HCT116 (cell line): ENCODE results near the gene CYP4A22.

Experiments used
- EZH2 ChIP-seq: fragments of 200-600 bp; sonication (generic); IDR thresholded peaks from 2 replicates; pipeline ENCODE4 v1.6.1; 2017; ENCODE audit warnings: antibody characterized with exemption, mixed run types
- POLR2A ChIP-seq: IDR thresholded peaks from 2 replicates; pipeline ENCODE4 v1.7.0; 2011; ENCODE audit warnings: borderline replicate concordance; ENCODE audit not compliant: insufficient read depth, insufficient read length; ENCODE audit errors: extremely low read depth
- RAD21 ChIP-seq: IDR thresholded peaks from 2 replicates; pipeline ENCODE4 v1.6.1; 2012; ENCODE audit warnings: low read depth, mild to moderate bottlenecking
- YY1 ChIP-seq: IDR thresholded peaks from 2 replicates; pipeline ENCODE4 v1.6.1; 2011; ENCODE audit warnings: low read length, low read depth, moderate library complexity, mild to moderate bottlenecking; ENCODE audit not compliant: insufficient replicate concordance; ENCODE audit errors: extremely low read depth
- TF ChIP-seq, protein P1 (sequence below), 3 experiments: fragments of 200-600 bp in 1 of 3; sonication (generic) in 1 of 3; IDR thresholded peaks in 2 of 3; conservative IDR thresholded peaks in 1 of 3; 2 replicates each; pipeline ENCODE4 v1.5.1; 2012 to 2017; ENCODE audit warnings: low read depth in 2 of 3, low read length in 2 of 3, antibody characterized with exemption in 1 of 3, borderline replicate concordance in 1 of 3, control low read depth in 1 of 3, mild to moderate bottlenecking in 1 of 3, mixed read lengths in 1 of 3, mixed run types in 1 of 3, moderate library complexity in 1 of 3; ENCODE audit not compliant: insufficient read depth in 1 of 3
- TF ChIP-seq, protein P2 (sequence below): IDR thresholded peaks from 2 replicates; pipeline ENCODE4 v1.6.1; 2012
- TF ChIP-seq, protein P3 (sequence below): IDR thresholded peaks from 2 replicates; pipeline ENCODE4 v1.6.1; 2011; ENCODE audit warnings: mild to moderate bottlenecking, low read length, moderate library complexity; ENCODE audit not compliant: insufficient replicate concordance; ENCODE audit errors: extremely low read depth
- TF ChIP-seq, protein P4 (sequence below): IDR thresholded peaks from 2 replicates; pipeline ENCODE4 v1.6.1; 2012; ENCODE audit warnings: low read depth

DNA sequence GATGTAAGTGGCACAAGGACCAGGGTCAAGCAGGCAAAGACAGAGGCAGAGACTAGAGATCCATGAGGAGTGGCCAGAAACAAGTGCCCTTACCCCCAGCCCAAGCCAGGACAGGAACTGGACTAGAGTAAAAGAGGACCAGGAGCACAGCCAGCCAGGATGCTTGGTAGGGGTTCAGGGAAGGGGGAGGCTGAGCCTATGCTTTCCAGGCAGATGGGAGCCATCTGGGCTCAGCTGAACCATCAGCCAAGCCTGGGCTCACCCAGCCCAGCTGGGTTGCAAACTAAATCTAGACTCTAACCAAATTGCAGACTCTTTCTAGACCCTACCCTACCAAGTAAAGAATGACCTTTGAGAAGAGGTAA lies 37.4 kb downstream of the CYP4A22 start:
- TF ChIP-seq, protein P1, sequence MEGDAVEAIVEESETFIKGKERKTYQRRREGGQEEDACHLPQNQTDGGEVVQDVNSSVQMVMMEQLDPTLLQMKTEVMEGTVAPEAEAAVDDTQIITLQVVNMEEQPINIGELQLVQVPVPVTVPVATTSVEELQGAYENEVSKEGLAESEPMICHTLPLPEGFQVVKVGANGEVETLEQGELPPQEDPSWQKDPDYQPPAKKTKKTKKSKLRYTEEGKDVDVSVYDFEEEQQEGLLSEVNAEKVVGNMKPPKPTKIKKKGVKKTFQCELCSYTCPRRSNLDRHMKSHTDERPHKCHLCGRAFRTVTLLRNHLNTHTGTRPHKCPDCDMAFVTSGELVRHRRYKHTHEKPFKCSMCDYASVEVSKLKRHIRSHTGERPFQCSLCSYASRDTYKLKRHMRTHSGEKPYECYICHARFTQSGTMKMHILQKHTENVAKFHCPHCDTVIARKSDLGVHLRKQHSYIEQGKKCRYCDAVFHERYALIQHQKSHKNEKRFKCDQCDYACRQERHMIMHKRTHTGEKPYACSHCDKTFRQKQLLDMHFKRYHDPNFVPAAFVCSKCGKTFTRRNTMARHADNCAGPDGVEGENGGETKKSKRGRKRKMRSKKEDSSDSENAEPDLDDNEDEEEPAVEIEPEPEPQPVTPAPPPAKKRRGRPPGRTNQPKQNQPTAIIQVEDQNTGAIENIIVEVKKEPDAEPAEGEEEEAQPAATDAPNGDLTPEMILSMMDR (IDR thresholded peaks at IDR 0.05 in 2 of 3, conservative IDR thresholded peaks at IDR 0.05 in 1 of 3; ENCODE audit: borderline replicate concordance in 1 of 3, insufficient read depth in 1 of 3, low read depth in 2 of 3, low read length in 2 of 3) = no peak
- no peak for TF ChIP-seq EZH2
- no peak for TF ChIP-seq POLR2A
- TF ChIP-seq, protein P2, sequence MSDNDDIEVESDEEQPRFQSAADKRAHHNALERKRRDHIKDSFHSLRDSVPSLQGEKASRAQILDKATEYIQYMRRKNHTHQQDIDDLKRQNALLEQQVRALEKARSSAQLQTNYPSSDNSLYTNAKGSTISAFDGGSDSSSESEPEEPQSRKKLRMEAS = no peak
- TF ChIP-seq, protein P3, sequence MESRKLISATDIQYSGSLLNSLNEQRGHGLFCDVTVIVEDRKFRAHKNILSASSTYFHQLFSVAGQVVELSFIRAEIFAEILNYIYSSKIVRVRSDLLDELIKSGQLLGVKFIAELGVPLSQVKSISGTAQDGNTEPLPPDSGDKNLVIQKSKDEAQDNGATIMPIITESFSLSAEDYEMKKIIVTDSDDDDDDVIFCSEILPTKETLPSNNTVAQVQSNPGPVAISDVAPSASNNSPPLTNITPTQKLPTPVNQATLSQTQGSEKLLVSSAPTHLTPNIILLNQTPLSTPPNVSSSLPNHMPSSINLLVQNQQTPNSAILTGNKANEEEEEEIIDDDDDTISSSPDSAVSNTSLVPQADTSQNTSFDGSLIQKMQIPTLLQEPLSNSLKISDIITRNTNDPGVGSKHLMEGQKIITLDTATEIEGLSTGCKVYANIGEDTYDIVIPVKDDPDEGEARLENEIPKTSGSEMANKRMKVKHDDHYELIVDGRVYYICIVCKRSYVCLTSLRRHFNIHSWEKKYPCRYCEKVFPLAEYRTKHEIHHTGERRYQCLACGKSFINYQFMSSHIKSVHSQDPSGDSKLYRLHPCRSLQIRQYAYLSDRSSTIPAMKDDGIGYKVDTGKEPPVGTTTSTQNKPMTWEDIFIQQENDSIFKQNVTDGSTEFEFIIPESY = no peak
- TF ChIP-seq, protein P4, sequence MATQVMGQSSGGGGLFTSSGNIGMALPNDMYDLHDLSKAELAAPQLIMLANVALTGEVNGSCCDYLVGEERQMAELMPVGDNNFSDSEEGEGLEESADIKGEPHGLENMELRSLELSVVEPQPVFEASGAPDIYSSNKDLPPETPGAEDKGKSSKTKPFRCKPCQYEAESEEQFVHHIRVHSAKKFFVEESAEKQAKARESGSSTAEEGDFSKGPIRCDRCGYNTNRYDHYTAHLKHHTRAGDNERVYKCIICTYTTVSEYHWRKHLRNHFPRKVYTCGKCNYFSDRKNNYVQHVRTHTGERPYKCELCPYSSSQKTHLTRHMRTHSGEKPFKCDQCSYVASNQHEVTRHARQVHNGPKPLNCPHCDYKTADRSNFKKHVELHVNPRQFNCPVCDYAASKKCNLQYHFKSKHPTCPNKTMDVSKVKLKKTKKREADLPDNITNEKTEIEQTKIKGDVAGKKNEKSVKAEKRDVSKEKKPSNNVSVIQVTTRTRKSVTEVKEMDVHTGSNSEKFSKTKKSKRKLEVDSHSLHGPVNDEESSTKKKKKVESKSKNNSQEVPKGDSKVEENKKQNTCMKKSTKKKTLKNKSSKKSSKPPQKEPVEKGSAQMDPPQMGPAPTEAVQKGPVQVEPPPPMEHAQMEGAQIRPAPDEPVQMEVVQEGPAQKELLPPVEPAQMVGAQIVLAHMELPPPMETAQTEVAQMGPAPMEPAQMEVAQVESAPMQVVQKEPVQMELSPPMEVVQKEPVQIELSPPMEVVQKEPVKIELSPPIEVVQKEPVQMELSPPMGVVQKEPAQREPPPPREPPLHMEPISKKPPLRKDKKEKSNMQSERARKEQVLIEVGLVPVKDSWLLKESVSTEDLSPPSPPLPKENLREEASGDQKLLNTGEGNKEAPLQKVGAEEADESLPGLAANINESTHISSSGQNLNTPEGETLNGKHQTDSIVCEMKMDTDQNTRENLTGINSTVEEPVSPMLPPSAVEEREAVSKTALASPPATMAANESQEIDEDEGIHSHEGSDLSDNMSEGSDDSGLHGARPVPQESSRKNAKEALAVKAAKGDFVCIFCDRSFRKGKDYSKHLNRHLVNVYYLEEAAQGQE = no peak
- TF ChIP-seq RAD21 = no peak
- no peak for TF ChIP-seq YY1
